ENCODE data around the gene RARS2.
A peak's percentile ranks its signal among the peaks of the same experiment; 100 is the strongest.

RARS2 gene

GRCh38 chr6:87589693-87590416 lies at the start of gene RARS2, which contains the start of gene ORC3 (continued):
- TF ChIP-seq ZSCAN4 (tag by site-specific recombination; IDR thresholded peaks at IDR 0.05), result no peak
- peak; percentile 97 for TF ChIP-seq ZNF501 (tag by site-specific recombination; IDR thresholded peaks at IDR 0.05)
- no peak for TF ChIP-seq HOXA7 (CRISPR knock-in tag; IDR thresholded peaks at IDR 0.05; ENCODE audit: borderline replicate concordance)
- TF ChIP-seq ZNF610 (tag by site-specific recombination; IDR thresholded peaks at IDR 0.05; ENCODE audit: borderline replicate concordance), result no peak
- TF ChIP-seq, protein P1, sequence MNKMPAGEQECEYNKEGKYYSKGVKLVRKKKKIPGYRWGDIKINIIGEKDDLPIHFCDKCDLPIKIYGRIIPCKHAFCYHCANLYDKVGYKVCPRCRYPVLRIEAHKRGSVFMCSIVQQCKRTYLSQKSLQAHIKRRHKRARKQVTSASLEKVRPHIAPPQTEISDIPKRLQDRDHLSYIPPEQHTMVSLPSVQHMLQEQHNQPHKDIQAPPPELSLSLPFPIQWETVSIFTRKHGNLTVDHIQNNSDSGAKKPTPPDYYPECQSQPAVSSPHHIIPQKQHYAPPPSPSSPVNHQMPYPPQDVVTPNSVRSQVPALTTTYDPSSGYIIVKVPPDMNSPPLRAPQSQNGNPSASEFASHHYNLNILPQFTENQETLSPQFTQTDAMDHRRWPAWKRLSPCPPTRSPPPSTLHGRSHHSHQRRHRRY (tag by site-specific recombination; IDR thresholded peaks at IDR 0.05), result no peak
- no peak for TF ChIP-seq ZNF791 (tag by site-specific recombination; IDR thresholded peaks at IDR 0.05)
- TF ChIP-seq PRDM6 (tag by site-specific recombination; IDR thresholded peaks at IDR 0.05), result no peak
- no peak for TF ChIP-seq ZNF274 (IDR thresholded peaks at IDR 0.05; ENCODE audit: low read length)
- no peak for TF ChIP-seq ZNF274 (tag by site-specific recombination; IDR thresholded peaks at IDR 0.05; ENCODE audit: borderline replicate concordance)
- TF ChIP-seq ZNF433 (tag by site-specific recombination; IDR thresholded peaks at IDR 0.05; ENCODE audit: low read depth), result no peak
- TF ChIP-seq, protein P2, sequence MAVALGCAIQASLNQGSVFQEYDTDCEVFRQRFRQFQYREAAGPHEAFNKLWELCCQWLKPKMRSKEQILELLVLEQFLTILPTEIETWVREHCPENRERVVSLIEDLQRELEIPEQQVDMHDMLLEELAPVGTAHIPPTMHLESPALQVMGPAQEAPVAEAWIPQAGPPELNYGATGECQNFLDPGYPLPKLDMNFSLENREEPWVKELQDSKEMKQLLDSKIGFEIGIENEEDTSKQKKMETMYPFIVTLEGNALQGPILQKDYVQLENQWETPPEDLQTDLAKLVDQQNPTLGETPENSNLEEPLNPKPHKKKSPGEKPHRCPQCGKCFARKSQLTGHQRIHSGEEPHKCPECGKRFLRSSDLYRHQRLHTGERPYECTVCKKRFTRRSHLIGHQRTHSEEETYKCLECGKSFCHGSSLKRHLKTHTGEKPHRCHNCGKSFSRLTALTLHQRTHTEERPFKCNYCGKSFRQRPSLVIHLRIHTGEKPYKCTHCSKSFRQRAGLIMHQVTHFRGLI (tag by site-specific recombination; IDR thresholded peaks at IDR 0.05), result 0 out of 2 replicates have a peak, but pooled peaks have one; percentile 22
- no peak for TF ChIP-seq ZNF785 (tag by site-specific recombination; IDR thresholded peaks at IDR 0.05)
- no peak for TF ChIP-seq PRDM2 (tag by site-specific recombination; IDR thresholded peaks at IDR 0.05; ENCODE audit: borderline replicate concordance)
- no peak for TF ChIP-seq ZNF350 (tag by site-specific recombination; IDR thresholded peaks at IDR 0.05)
- peak; percentile 49; the same call in 1 of the 2 replicates for TF ChIP-seq PBX3 (CRISPR knock-in tag; IDR thresholded peaks at IDR 0.05)
- TF ChIP-seq ZNF626 (tag by site-specific recombination; IDR thresholded peaks at IDR 0.05), result no peak
- no peak for TF ChIP-seq ZFP41 (tag by site-specific recombination; IDR thresholded peaks at IDR 0.05; ENCODE audit: borderline replicate concordance)
- peak; percentile 44; the same call in 1 of the 2 replicates for TF ChIP-seq ZSCAN30 (tag by site-specific recombination; IDR thresholded peaks at IDR 0.05)
- no peak for TF ChIP-seq ZNF677 (tag by site-specific recombination; IDR thresholded peaks at IDR 0.05)
- TF ChIP-seq ZNF214 (tag by site-specific recombination; IDR thresholded peaks at IDR 0.05; ENCODE audit: borderline replicate concordance), result no peak
- TF ChIP-seq GFI1B (tag by site-specific recombination; IDR thresholded peaks at IDR 0.05), result no peak
- no peak for TF ChIP-seq ZNF571 (tag by site-specific recombination; IDR thresholded peaks at IDR 0.05)
- TF ChIP-seq HOXD13 (CRISPR knock-in tag; IDR thresholded peaks at IDR 0.05; ENCODE audit: borderline replicate concordance), result no peak
- no peak for TF ChIP-seq ZNF10 (tag by site-specific recombination; IDR thresholded peaks at IDR 0.05)
- no peak for TF ChIP-seq ZNF133 (tag by site-specific recombination; IDR thresholded peaks at IDR 0.05)
